Bronchial epithelial cell (primary cell): ENCODE data around the gene NRP1. TPM values are rescaled to one million over a fixed set of nuclear protein-coding genes. Genes with fewer than 3 reads are reported as not detected.

Experiments
- DNase-seq: peaks from one replicate; pipeline ENCODE4 v3.0.0-alpha.2; 2010; ENCODE audit warnings: low read depth
- FAIRE-seq: peaks from 2 replicates; lab custom pipeline; 2011; peaks lifted over from hg19 to GRCh38; lab: Jason Lieb, UNC
- H3K27me3 ChIP-seq: 2 replicates; pipeline ENCODE4 v1.5.1; 2011; ENCODE audit warnings: low read length; ENCODE audit not compliant: control insufficient read depth, insufficient read depth
- H3K36me3 ChIP-seq: 2 replicates; pipeline ENCODE4 v1.5.1; 2011; ENCODE audit warnings: low read length; ENCODE audit not compliant: control insufficient read depth, insufficient read depth
- H3K4me3 ChIP-seq: 2 replicates; pipeline ENCODE4 v1.5.1; 2011; ENCODE audit warnings: mild to moderate bottlenecking, low read depth, low read length, control low read depth
- CTCF ChIP-seq: IDR thresholded peaks from 2 replicates; pipeline ENCODE4 v1.5.1; 2011; ENCODE audit warnings: mild to moderate bottlenecking, moderate library complexity, low read length, control low read depth, inconsistent platforms; ENCODE audit not compliant: insufficient read depth, severe bottlenecking
- total RNA-seq: library from RNA; depleted of rRNA; stranded (reverse); fragments of >200 nt; gene quantifications from 2 replicates; pipeline ENCODE4 v1.2.1, GENCODE V29; 2014

Gene NRP1
- total RNA-seq, 1 donor from 2014 or later: 21.6 TPM

DNA sequence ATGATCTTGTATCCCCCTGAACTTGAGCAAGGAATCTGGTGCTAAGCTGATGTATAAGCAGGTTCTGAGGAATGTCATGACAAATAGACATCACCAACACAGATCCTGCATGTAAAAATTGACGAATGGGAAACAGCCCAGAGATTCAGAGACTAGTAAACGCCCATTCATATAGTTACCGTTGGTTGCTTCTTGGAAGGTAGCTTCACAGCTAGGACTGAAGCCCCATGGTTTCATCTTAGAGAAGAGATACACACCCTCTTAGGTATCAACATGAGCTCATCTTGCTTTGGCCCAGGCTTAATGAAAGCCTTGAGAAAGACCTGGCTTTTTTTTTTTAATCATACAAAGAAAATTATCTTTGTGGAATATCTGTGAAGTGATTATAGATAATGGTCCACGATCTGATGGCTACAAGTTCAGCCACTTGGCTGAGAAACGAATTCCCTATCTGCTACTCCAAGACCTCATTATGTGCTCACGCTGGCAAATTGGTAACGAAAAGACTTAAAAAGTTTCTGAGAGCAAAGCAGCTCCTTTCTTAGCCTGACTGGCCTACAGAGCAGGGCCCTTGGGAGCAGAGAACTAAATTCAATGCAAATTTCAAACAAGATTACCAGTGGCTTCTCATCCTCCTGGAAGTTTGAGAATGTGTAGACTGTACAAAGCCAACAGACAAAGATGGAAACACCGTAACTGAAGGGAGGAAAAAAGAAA lies 181.1 kb downstream of the NRP1 start:
- no peak for FAIRE-seq
- H3K36me3 ChIP-seq: no peaks in the 10 kb centered on the region

GRCh38 chr10:33152750-33153149 lies 181.7 kb downstream of the NRP1 start:
- FAIRE-seq (no peak), DNase-seq (no peak)
- no peak for TF ChIP-seq CTCF
- Histone ChIP-seq H3K4me3 (no peak overlapping the region), H3K27me3 (no peaks in the 10 kb centered on the region), H3K36me3 (no peaks in the 10 kb centered on the region)

More for the DNA sequence above, 181.1 kb downstream of the NRP1 start:
- no peak for TF ChIP-seq CTCF
- Histone ChIP-seq H3K4me3 (no peak overlapping the region), H3K27me3 (no peaks in the 10 kb centered on the region)
- no peak for DNase-seq

DNA sequence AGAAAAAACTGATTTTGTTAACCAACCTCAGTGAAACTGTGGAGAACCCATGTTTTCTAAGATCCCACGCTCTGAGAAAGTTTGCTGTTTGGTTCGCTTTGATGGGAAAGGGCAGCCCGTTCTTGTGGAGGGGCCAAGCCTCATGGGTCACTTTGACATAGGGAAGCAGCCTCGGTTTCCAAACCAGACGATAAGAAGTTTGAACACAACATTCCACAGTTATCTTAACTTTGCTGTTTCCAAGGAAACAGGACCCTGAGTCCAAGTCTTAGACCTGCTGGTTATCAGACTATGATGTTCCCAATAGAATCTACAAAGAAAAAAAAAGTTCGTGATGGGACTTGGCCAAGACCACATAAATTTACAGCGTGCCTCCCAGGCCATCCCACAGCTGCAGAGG lies 182.3 kb downstream of the NRP1 start:
- H3K4me3 ChIP-seq: no peak overlapping the region
- TF ChIP-seq CTCF: no peak
- peak; percentile 70 for FAIRE-seq
- no peaks in the 10 kb centered on the region for H3K36me3 ChIP-seq
- DNase-seq: no peak
- no peaks in the 10 kb centered on the region for H3K27me3 ChIP-seq

DNA sequence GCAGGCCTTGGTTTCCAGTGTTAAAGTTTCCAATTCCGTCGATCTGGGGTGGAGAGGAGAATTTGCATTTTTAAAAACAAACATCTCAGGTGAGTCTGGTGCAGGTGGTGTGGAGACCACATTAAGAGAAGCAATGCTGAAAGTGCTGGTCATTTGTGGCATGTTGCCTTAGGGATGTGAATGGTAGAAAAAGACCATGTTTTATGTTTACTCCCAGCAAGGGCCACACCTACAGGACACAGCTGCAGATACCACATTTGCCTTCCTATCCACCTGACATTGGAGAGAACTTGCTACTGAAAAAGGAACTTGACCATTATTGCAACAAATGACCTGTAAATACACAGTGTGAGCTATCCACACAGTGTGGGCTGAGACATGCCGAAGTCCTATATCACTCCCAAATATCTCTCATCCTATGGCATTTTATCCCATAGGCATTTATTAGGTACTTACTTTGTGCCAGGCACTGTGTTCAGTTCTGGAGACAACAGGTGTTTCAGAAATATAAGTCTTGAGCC lies 183.1 kb downstream of the NRP1 start:
- FAIRE-seq (no peak), DNase-seq (no peak)
- H3K27me3 ChIP-seq: no peaks in the 10 kb centered on the region
- H3K4me3 ChIP-seq: no peak overlapping the region
- TF ChIP-seq CTCF: no peak
- no peaks in the 10 kb centered on the region for H3K36me3 ChIP-seq

GRCh38 chr10:33150889-33151288 lies 183.6 kb downstream of the NRP1 start:
- TF ChIP-seq CTCF: no peak
- no peak for FAIRE-seq
- Histone ChIP-seq H3K36me3 (no peaks in the 10 kb centered on the region), H3K4me3 (no peak overlapping the region), H3K27me3 (no peaks in the 10 kb centered on the region)
- DNase-seq: no peak

GRCh38 chr10:33150146-33150545 lies 184.3 kb downstream of the NRP1 start:
- FAIRE-seq (no peak), DNase-seq (no peak)
- Histone ChIP-seq H3K4me3 (no peak overlapping the region), H3K36me3 (no peaks in the 10 kb centered on the region), H3K27me3 (no peaks in the 10 kb centered on the region)
- no peak for TF ChIP-seq CTCF
